Prostate gland (tissue), 2 donors: ENCODE data around the gene IFNA1.

Experiments
- POLR2AphosphoS5 ChIP-seq: sonication (generic); formaldehyde crosslinking; IDR thresholded peaks from one replicate; pipeline ENCODE4 v1.6.1; 2017; ENCODE audit warnings: antibody characterized with exemption
- TF ChIP-seq, protein P1 (sequence below), 4 experiments: fragments of 200-600 bp in 2 of 4; fragments of 450-650 bp in 2 of 4; sonication (generic) in 2 of 4; IDR thresholded peaks; 1 replicate in 3 of 4; 2 replicates in 1 of 4; pipeline ENCODE4 v1.5.1; 2016 to 2019; ENCODE audit warnings: antibody characterized with exemption in 4 of 4, mild to moderate bottlenecking in 2 of 4, moderate library complexity in 2 of 4

DNA sequence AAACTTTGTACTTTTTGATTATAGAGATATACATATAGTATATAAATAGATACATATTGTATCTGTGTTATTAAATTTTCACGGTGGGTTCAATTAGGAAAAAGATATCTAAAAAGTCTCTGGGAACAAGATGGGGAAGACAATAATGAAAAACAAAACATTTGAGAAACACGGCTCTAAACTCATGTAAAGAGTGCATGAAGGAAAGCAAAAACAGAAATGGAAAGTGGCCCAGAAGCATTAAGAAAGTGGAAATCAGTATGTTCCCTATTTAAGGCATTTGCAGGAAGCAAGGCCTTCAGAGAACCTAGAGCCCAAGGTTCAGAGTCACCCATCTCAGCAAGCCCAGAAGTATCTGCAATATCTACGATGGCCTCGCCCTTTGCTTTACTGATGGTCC lies at the start of gene IFNA1:
- TF ChIP-seq, protein P1, sequence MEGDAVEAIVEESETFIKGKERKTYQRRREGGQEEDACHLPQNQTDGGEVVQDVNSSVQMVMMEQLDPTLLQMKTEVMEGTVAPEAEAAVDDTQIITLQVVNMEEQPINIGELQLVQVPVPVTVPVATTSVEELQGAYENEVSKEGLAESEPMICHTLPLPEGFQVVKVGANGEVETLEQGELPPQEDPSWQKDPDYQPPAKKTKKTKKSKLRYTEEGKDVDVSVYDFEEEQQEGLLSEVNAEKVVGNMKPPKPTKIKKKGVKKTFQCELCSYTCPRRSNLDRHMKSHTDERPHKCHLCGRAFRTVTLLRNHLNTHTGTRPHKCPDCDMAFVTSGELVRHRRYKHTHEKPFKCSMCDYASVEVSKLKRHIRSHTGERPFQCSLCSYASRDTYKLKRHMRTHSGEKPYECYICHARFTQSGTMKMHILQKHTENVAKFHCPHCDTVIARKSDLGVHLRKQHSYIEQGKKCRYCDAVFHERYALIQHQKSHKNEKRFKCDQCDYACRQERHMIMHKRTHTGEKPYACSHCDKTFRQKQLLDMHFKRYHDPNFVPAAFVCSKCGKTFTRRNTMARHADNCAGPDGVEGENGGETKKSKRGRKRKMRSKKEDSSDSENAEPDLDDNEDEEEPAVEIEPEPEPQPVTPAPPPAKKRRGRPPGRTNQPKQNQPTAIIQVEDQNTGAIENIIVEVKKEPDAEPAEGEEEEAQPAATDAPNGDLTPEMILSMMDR (IDR thresholded peaks at IDR 0.05): no peak
- TF ChIP-seq POLR2AphosphoS5: no peak
